Neural progenitor cell (in vitro differentiated cells): ENCODE data around the gene SUMO2. TPM values are rescaled to one million over a fixed set of nuclear protein-coding genes. Genes with fewer than 3 reads are reported as not detected.

ENCODE experiments used
- DNase-seq: peaks from one replicate; pipeline ENCODE4 v3.0.0-alpha.2; 2016; ENCODE audit warnings: low spot score
- H2AFZ ChIP-seq: fragments of 200-600 bp; sonication (generic); replicated peaks from 2 replicates; pipeline ENCODE4 v1.6.1; 2016; ENCODE audit warnings: antibody characterized with exemption
- H3F3A ChIP-seq: fragments of 200-600 bp; sonication (generic); 2 replicates; pipeline ENCODE4 v1.6.1; 2016; ENCODE audit warnings: antibody characterized with exemption, low read depth
- H3K27ac ChIP-seq: fragments of 200-600 bp; sonication (generic); 2 replicates; pipeline ENCODE4 v1.5.1; 2016; ENCODE audit warnings: mild to moderate bottlenecking
- H3K27me3 ChIP-seq: fragments of 200-600 bp; sonication (generic); 2 replicates; pipeline ENCODE4 v1.6.1; 2016; ENCODE audit warnings: mild to moderate bottlenecking, moderate library complexity
- H3K36me3 ChIP-seq: fragments of 200-600 bp; sonication (generic); 2 replicates; pipeline ENCODE4 v1.5.1; 2016
- H3K4me1 ChIP-seq: fragments of 200-600 bp; sonication (generic); 2 replicates; pipeline ENCODE4 v1.6.1; 2016; ENCODE audit warnings: mixed run types
- H3K4me2 ChIP-seq: fragments of 200-600 bp; sonication (generic); 2 replicates; pipeline ENCODE4 v1.6.1; 2016
- H3K4me3 ChIP-seq: fragments of 200-600 bp; sonication (generic); 2 replicates; pipeline ENCODE4 v1.5.1; 2016
- H3K79me2 ChIP-seq: fragments of 200-600 bp; sonication (generic); 2 replicates; pipeline ENCODE4 v1.6.1; 2016; ENCODE audit warnings: low read depth
- H3K9ac ChIP-seq: fragments of 200-600 bp; sonication (generic); 2 replicates; pipeline ENCODE4 v1.6.1; 2016
- H3K9me3 ChIP-seq: fragments of 200-600 bp; sonication (generic); 2 replicates; pipeline ENCODE4 v1.5.1; 2016; ENCODE audit warnings: low read depth
- H4K20me1 ChIP-seq: fragments of 200-600 bp; sonication (generic); 2 replicates; pipeline ENCODE4 v1.6.1; 2016; ENCODE audit warnings: low read depth
- H3K27ac Mint-ChIP-seq: 3 replicates; pipeline ENCODE4 v1.8.0; 2021; ENCODE audit warnings: mixed read lengths
- H3K27me3 Mint-ChIP-seq: 2 replicates; pipeline ENCODE4 v1.8.0; 2022; ENCODE audit warnings: low read depth, mild to moderate bottlenecking, inconsistent platforms, moderate library complexity, mixed read lengths; ENCODE audit not compliant: insufficient read depth
- H3K36me3 Mint-ChIP-seq: 3 replicates; pipeline ENCODE4 v1.8.0; 2021; ENCODE audit warnings: mixed read lengths
- H3K4me1 Mint-ChIP-seq: 3 replicates; pipeline ENCODE4 v1.8.0; 2021; ENCODE audit warnings: mixed read lengths
- H3K4me3 Mint-ChIP-seq: 3 replicates; pipeline ENCODE4 v1.8.0; 2021; ENCODE audit warnings: mild to moderate bottlenecking, moderate library complexity, mixed read lengths
- H3K9me3 Mint-ChIP-seq: 3 replicates; pipeline ENCODE4 v1.8.0; 2020; ENCODE audit warnings: mixed read lengths
- EZH2 ChIP-seq: fragments of 200-600 bp; sonication (generic); IDR thresholded peaks from 2 replicates; pipeline ENCODE4 v1.6.1; 2017; ENCODE audit warnings: antibody characterized with exemption, mild to moderate bottlenecking, moderate library complexity
- EZH2phosphoT487 ChIP-seq: fragments of 200-600 bp; sonication (generic); IDR thresholded peaks from 2 replicates; pipeline ENCODE4 v1.6.1; 2017; ENCODE audit warnings: antibody characterized with exemption
- small RNA-seq: library from RNA; depleted of rRNA; stranded (forward); fragments of <200 nt; gene quantifications from one replicate; pipeline ENCODE3, GENCODE V24; 2015
- total RNA-seq: library from RNA; depleted of rRNA; stranded (reverse); fragments of >200 nt; gene quantifications from 2 replicates; pipeline ENCODE4 v1.2.3, GENCODE V29; 2015; ENCODE audit warnings: low replicate concordance
- TF ChIP-seq, protein P1 (sequence below): fragments of 200-600 bp; sonication (generic); IDR thresholded peaks from 2 replicates; pipeline ENCODE4 v1.5.1; 2017; ENCODE audit warnings: antibody characterized with exemption, mild to moderate bottlenecking

Gene SUMO2
- total RNA-seq, 1 donor from 2014 or later: 372 TPM

DNA sequence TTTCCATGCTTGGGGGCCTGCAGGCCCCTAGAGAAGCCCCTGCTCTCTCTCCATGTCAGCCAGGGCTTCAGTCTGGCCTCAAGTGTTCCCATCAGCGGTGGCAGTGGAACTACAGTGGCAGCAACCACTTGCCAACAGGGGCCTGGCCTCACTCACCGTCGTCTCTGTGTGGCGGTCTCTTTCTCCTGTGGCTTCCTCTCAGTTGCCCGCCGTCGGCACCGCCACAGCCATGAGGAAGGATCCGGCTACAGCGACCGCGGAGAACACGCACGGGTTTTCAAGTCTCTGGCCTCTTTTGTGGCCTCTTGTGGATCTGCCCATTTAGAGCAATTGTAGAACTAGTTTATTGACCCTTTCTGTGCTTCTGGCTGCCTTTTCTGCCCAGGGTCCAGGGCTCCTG lies 64.5 kb downstream of the SUMO2 start:
- Histone ChIP-seq H3K79me2 (no peaks in the 10 kb centered on the region), H3K9ac (no peak overlapping the region), H4K20me1 (no peaks in the 10 kb centered on the region), H3K27ac (no peak overlapping the region), H3K36me3 (no peaks in the 10 kb centered on the region), H3F3A (peaks cover 5% of the 10 kb centered on the region), H3K4me3 (no peak overlapping the region), H3K4me1 (peaks cover 3% of the 10 kb centered on the region), H3K27me3 (no peaks in the 10 kb centered on the region), H3K4me2 (no peak overlapping the region), H3K9me3 (no peaks in the 10 kb centered on the region), H2AFZ (no peak overlapping the region)
- Mint-ChIP-seq H3K27ac (peak overlapping the region; percentile 83), H3K4me3 (no peak overlapping the region), H3K36me3 (peaks cover 9% of the 10 kb centered on the region), H3K27me3 (peaks cover 7% of the 10 kb centered on the region), H3K9me3 (no peaks in the 10 kb centered on the region), H3K4me1 (peaks cover 11% of the 10 kb centered on the region)
- TF ChIP-seq, protein P1, sequence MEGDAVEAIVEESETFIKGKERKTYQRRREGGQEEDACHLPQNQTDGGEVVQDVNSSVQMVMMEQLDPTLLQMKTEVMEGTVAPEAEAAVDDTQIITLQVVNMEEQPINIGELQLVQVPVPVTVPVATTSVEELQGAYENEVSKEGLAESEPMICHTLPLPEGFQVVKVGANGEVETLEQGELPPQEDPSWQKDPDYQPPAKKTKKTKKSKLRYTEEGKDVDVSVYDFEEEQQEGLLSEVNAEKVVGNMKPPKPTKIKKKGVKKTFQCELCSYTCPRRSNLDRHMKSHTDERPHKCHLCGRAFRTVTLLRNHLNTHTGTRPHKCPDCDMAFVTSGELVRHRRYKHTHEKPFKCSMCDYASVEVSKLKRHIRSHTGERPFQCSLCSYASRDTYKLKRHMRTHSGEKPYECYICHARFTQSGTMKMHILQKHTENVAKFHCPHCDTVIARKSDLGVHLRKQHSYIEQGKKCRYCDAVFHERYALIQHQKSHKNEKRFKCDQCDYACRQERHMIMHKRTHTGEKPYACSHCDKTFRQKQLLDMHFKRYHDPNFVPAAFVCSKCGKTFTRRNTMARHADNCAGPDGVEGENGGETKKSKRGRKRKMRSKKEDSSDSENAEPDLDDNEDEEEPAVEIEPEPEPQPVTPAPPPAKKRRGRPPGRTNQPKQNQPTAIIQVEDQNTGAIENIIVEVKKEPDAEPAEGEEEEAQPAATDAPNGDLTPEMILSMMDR: no peak
- TF ChIP-seq EZH2phosphoT487 (no peak), EZH2 (no peak)
- DNase-seq: no peak

DNA sequence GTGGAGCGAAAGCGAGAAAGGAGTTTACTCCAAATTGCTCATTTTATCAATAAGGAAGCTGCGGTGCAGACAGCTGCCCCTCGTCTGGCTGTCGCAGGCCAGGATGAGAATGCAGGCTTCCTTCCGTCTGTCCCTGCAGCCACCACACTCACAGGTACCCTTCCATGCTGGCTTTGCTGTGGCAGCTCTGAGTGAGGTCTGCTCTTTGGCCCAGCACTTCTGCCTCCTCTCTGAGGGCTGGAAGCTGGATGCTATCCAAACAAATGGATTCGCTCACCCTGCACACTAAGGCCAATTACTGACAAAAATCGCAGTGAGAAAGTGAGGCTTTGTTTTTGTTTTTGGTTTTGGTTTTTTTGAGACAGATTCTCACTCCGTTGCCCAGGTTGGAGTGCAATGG lies 66.0 kb downstream of the SUMO2 start:
- no peak overlapping the region for H3K4me3 Mint-ChIP-seq
- no peaks in the 10 kb centered on the region for H4K20me1 ChIP-seq
- no peak for TF ChIP-seq EZH2phosphoT487
- TF ChIP-seq, protein P1: no peak
- no peak for TF ChIP-seq EZH2
- peaks cover 3% of the 10 kb centered on the region for H3K4me1 ChIP-seq
- no peaks in the 10 kb centered on the region for H3K27me3 ChIP-seq
- no peak overlapping the region for H3K27ac Mint-ChIP-seq
- H2AFZ ChIP-seq: no peak overlapping the region
- H3K27ac ChIP-seq: no peak overlapping the region
- no peak for DNase-seq
- H3K9me3 Mint-ChIP-seq: no peaks in the 10 kb centered on the region
- no peaks in the 10 kb centered on the region for H3K36me3 ChIP-seq
- no peak overlapping the region for H3K9ac ChIP-seq
- no peak overlapping the region for H3K4me3 ChIP-seq
- no peak overlapping the region for H3K4me2 ChIP-seq
- peaks cover 17% of the 10 kb centered on the region for H3K4me1 Mint-ChIP-seq
- H3K27me3 Mint-ChIP-seq: peaks cover 5% of the 10 kb centered on the region
- no peaks in the 10 kb centered on the region for H3K79me2 ChIP-seq
- no peaks in the 10 kb centered on the region for H3K9me3 ChIP-seq
- H3F3A ChIP-seq: peaks cover 5% of the 10 kb centered on the region
- peaks cover 9% of the 10 kb centered on the region for H3K36me3 Mint-ChIP-seq

Small RNA genes lying within 50 kb of the gene (small RNA-seq; reads per million reads assigned to genes)
- not detected for gene RF00019

Other genes starting within 250 kb of the SUMO2 start
- not detected in 2 replicates for gene OTOP3, start 247.1 kb downstream of the SUMO2 start, total RNA-seq
- 3.5 and 5.0 TPM in 2 replicates for gene HID1, start 210.2 kb downstream of the SUMO2 start, total RNA-seq
- 4.0 and 15.8 TPM in 2 replicates for gene CDR2L, start 195.3 kb downstream of the SUMO2 start, total RNA-seq
- 50.8 and 52.8 TPM in 2 replicates for gene MRPL58, start 170.3 kb downstream of the SUMO2 start, total RNA-seq
- 209 and 268 TPM in 2 replicates for gene ATP5PD, start 136.0 kb downstream of the SUMO2 start, total RNA-seq
- 28.9 and 32.9 TPM in 2 replicates for gene KCTD2, start 135.7 kb downstream of the SUMO2 start, total RNA-seq
- gene SLC16A5, start 95.0 kb downstream of the SUMO2 start, total RNA-seq: 3.4 and 19.9 TPM in 2 replicates
- 1.9 and 4.3 TPM in 2 replicates for gene ARMC7, start 73.0 kb downstream of the SUMO2 start, total RNA-seq
- 45.8 and 117 TPM in 2 replicates for gene NT5C, start 51.2 kb downstream of the SUMO2 start, total RNA-seq
- 236 and 286 TPM in 2 replicates for gene JPT1, start 28.4 kb downstream of the SUMO2 start, total RNA-seq
- gene NUP85, start 22.7 kb upstream of the SUMO2 start, total RNA-seq: 58.2 and 88.6 TPM in 2 replicates
- 28.0 and 37.3 TPM in 2 replicates for gene GGA3, start 78.6 kb upstream of the SUMO2 start, total RNA-seq
- gene MRPS7, start 78.9 kb upstream of the SUMO2 start, total RNA-seq: 43.3 and 48.7 TPM in 2 replicates
- gene MIF4GD, start 88.3 kb upstream of the SUMO2 start, total RNA-seq: 17.7 and 27.5 TPM in 2 replicates
- 5.2 and 10.4 TPM in 2 replicates for gene SLC25A19, start 106.5 kb upstream of the SUMO2 start, total RNA-seq
- gene GRB2, start 222.7 kb upstream of the SUMO2 start, total RNA-seq: 71.0 and 72.5 TPM in 2 replicates